Measurements from ENCODE around the gene GTSE1. TPM values are rescaled to one million over a fixed set of nuclear protein-coding genes. Genes with fewer than 3 reads are reported as not detected.

The GTSE1 gene
- total and polyA plus RNA-seq, 2 of the 13 experiments (the other 11 are each of a cell fraction or from before 2014, with no cell fraction given): 10.7 to 13.5 TPM

DNA sequence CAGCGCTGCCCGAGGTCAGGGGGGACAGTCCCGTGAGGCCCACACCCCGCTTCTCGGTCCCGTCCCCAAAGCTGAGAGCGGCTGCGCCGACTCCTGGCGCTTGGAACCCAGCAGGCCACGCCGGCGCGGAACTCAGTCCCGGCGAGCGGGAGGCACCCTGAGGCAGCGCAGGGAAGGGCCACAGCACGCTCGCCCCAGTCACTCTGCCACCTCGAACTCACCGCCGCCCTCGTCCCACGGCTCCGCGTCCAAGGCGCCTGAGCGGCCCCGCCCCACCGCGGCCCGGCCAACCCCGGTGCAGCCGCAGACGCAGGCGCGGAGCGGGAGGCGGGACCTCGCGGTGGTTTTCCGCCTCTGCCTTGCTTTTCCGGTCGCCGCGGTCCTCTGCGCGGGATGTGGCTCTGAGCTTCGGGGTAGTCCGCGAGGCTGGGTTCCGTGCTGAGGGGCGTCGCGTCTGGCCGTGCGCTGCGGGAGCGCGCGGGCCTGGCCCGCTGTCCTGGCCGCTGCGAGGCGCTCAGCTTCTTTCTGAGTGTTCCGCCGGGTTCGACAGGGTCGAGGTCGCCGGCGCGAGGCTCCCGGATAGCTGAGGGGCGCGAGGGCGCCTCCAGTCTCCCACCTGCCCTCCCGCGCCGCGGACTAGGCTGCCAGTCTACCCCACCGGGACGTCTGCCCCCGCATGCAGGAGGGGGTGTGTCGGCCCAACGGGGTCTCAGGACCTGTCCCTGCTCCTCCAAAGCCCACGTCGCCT, 46.5 kb upstream of the GTSE1 start, which contains the start of gene CDPF1 (continued):
- TF ChIP-seq, protein P1, sequence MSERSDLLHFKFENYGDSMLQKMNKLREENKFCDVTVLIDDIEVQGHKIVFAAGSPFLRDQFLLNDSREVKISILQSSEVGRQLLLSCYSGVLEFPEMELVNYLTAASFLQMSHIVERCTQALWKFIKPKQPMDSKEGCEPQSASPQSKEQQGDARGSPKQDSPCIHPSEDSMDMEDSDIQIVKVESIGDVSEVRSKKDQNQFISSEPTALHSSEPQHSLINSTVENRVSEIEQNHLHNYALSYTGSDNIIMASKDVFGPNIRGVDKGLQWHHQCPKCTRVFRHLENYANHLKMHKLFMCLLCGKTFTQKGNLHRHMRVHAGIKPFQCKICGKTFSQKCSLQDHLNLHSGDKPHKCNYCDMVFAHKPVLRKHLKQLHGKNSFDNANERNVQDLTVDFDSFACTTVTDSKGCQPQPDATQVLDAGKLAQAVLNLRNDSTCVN (CRISPR knock-in tag; IDR thresholded peaks at IDR 0.05; ENCODE audit: borderline replicate concordance): no peak; the same call in 1 of the 2 replicates
- TF ChIP-seq, protein P2, sequence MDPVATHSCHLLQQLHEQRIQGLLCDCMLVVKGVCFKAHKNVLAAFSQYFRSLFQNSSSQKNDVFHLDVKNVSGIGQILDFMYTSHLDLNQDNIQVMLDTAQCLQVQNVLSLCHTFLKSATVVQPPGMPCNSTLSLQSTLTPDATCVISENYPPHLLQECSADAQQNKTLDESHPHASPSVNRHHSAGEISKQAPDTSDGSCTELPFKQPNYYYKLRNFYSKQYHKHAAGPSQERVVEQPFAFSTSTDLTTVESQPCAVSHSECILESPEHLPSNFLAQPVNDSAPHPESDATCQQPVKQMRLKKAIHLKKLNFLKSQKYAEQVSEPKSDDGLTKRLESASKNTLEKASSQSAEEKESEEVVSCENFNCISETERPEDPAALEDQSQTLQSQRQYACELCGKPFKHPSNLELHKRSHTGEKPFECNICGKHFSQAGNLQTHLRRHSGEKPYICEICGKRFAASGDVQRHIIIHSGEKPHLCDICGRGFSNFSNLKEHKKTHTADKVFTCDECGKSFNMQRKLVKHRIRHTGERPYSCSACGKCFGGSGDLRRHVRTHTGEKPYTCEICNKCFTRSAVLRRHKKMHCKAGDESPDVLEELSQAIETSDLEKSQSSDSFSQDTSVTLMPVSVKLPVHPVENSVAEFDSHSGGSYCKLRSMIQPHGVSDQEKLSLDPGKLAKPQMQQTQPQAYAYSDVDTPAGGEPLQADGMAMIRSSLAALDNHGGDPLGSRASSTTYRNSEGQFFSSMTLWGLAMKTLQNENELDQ (CRISPR knock-in tag; IDR thresholded peaks at IDR 0.05; ENCODE audit: borderline replicate concordance): no peak
- TF ChIP-seq MEF2D (CRISPR knock-in tag; IDR thresholded peaks at IDR 0.05) (no peak), RFX1 (IDR thresholded peaks at IDR 0.05) (no peak), ZNF773 (CRISPR knock-in tag; IDR thresholded peaks at IDR 0.05; ENCODE audit: borderline replicate concordance) (0 out of 2 replicates have a peak, but pooled peaks have one; percentile 61), ZBTB7B (CRISPR knock-in tag; IDR thresholded peaks at IDR 0.05) (peak; percentile 76), GATAD2A (CRISPR knock-in tag; IDR thresholded peaks at IDR 0.05) (no peak; the same call in 1 of the 2 replicates), ZSCAN29 (CRISPR knock-in tag; conservative IDR thresholded peaks at IDR 0.05) (0 out of 2 replicates have a peak, but pooled peaks have one; percentile 35), NKX3-1 (CRISPR knock-in tag; IDR thresholded peaks at IDR 0.05) (no peak; the same call in 1 of the 2 replicates), PAX8 (CRISPR knock-in tag; IDR thresholded peaks at IDR 0.05; ENCODE audit: borderline replicate concordance) (peak; percentile 34; the same call in 1 of the 2 replicates), ZSCAN12 (CRISPR knock-in tag; IDR thresholded peaks at IDR 0.05) (no peak; the same call in 1 of the 2 replicates), ZFP41 (CRISPR knock-in tag; IDR thresholded peaks at IDR 0.05; ENCODE audit: borderline replicate concordance) (no peak; the same call in 1 of the 2 replicates), ZNF34 (CRISPR knock-in tag; IDR thresholded peaks at IDR 0.05; ENCODE audit: borderline replicate concordance) (no peak; the same call in 1 of the 2 replicates), NFE2 (CRISPR knock-in tag; IDR thresholded peaks at IDR 0.05) (no peak), PHF8 (CRISPR knock-in tag; IDR thresholded peaks at IDR 0.05) (peak; percentile 87), POLR2AphosphoS5 (IDR thresholded peaks at IDR 0.05; ENCODE audit: low read depth, low read length) (peak; percentile 92), ZNF678 (CRISPR knock-in tag; IDR thresholded peaks at IDR 0.05) (peak; percentile 54; the same call in 1 of the 2 replicates), XRCC5 (optimal IDR thresholded peaks at IDR 0.05; ENCODE audit: low read length) (peak; percentile 55), U2AF2 (IDR thresholded peaks at IDR 0.05; ENCODE audit: low read depth, low read length) (no peak), ZNF24 (IDR thresholded peaks at IDR 0.05) (no peak)
- TF ChIP-seq, protein P3, sequence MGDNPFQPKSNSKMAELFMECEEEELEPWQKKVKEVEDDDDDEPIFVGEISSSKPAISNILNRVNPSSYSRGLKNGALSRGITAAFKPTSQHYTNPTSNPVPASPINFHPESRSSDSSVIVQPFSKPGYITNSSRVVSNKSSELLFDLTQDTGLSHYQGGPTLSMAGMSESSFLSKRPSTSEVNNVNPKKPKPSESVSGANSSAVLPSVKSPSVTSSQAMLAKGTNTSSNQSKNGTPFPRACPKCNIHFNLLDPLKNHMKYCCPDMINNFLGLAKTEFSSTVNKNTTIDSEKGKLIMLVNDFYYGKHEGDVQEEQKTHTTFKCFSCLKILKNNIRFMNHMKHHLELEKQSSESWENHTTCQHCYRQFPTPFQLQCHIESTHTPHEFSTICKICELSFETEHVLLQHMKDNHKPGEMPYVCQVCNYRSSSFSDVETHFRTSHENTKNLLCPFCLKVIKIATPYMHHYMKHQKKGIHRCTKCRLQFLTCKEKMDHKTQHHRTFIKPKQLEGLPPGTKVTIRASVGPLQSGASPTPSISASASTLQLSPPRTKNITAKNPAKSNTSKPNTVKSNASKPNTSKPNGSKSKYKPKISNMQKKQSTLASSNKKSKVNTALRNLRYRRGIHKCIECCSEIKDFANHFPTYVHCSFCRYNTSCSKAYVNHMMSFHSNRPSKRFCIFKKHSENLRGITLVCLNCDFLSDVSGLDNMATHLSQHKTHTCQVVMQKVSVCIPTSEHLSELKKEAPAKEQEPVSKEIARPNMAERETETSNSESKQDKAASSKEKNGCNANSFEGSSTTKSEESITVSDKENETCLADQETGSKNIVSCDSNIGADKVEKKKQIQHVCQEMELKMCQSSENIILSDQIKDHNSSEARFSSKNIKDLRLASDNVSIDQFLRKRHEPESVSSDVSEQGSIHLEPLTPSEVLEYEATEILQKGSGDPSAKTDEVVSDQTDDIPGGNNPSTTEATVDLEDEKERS (CRISPR knock-in tag; IDR thresholded peaks at IDR 0.05): no peak
- TF ChIP-seq, protein P4, sequence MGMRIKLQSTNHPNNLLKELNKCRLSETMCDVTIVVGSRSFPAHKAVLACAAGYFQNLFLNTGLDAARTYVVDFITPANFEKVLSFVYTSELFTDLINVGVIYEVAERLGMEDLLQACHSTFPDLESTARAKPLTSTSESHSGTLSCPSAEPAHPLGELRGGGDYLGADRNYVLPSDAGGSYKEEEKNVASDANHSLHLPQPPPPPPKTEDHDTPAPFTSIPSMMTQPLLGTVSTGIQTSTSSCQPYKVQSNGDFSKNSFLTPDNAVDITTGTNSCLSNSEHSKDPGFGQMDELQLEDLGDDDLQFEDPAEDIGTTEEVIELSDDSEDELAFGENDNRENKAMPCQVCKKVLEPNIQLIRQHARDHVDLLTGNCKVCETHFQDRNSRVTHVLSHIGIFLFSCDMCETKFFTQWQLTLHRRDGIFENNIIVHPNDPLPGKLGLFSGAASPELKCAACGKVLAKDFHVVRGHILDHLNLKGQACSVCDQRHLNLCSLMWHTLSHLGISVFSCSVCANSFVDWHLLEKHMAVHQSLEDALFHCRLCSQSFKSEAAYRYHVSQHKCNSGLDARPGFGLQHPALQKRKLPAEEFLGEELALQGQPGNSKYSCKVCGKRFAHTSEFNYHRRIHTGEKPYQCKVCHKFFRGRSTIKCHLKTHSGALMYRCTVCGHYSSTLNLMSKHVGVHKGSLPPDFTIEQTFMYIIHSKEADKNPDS (CRISPR knock-in tag; IDR thresholded peaks at IDR 0.05): 0 out of 2 replicates have a peak, but pooled peaks have one; percentile 14

All from HepG2 (cell line).